ENCODE results near the gene SLX4IP. TPM values are rescaled to one million over a fixed set of nuclear protein-coding genes. Genes with fewer than 3 reads are reported as not detected.

The SLX4IP gene
- total RNA-seq, 1 experiment from 2014 or later, result 9.7 TPM

DNA sequence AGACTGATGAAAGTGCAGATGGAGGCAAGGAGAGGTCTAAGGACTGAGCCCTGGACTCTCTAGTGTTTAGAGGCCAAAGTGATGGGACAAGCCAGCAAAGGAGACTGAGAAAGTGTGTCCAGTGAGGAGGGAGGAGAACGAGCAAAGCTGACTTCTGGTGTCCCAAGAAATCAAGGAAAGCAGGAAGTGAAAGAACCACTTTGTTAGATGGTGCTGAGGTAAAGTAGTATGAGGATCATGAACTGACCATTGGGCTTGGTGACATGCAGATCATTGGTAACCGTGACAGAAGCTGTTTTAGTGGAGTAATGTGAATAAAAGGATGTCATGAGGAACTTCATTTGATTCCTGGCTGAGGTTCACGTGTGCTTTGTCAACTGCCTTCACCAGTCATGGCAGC is 108.4 kb downstream of the SLX4IP start:
- H3K4me1 ChIP-seq (ENCODE audit: low read length), result no peaks in the 10 kb centered on the region
- peaks cover 49% of the 10 kb centered on the region for H4K20me1 ChIP-seq (ENCODE audit: insufficient read depth, low read depth, low read length)
- no peaks in the 10 kb centered on the region for H3K36me3 ChIP-seq (ENCODE audit: insufficient read depth, low read length)
- no peaks in the 10 kb centered on the region for H3K27me3 ChIP-seq (ENCODE audit: low read length)
- H2AFZ ChIP-seq (ENCODE audit: low read length), result no peak overlapping the region
- no peak overlapping the region for H3K4me2 ChIP-seq (ENCODE audit: low read depth, low read length, poor library complexity, severe bottlenecking)
- H3K9me3 ChIP-seq (ENCODE audit: low read length), result no peaks in the 10 kb centered on the region
- no peak for DNase-seq
- no peak overlapping the region for H3K27ac ChIP-seq (ENCODE audit: low read length)
- H3K9me2 ChIP-seq (replicated peaks; ENCODE audit: insufficient read depth, low read length), result no peaks in the 10 kb centered on the region
- no peaks in the 10 kb centered on the region for H3K79me2 ChIP-seq (ENCODE audit: low read length)
- H3K9ac ChIP-seq (ENCODE audit: low read length), result no peak overlapping the region
- H3K4me3 ChIP-seq (ENCODE audit: low read length), result no peak overlapping the region

DNA sequence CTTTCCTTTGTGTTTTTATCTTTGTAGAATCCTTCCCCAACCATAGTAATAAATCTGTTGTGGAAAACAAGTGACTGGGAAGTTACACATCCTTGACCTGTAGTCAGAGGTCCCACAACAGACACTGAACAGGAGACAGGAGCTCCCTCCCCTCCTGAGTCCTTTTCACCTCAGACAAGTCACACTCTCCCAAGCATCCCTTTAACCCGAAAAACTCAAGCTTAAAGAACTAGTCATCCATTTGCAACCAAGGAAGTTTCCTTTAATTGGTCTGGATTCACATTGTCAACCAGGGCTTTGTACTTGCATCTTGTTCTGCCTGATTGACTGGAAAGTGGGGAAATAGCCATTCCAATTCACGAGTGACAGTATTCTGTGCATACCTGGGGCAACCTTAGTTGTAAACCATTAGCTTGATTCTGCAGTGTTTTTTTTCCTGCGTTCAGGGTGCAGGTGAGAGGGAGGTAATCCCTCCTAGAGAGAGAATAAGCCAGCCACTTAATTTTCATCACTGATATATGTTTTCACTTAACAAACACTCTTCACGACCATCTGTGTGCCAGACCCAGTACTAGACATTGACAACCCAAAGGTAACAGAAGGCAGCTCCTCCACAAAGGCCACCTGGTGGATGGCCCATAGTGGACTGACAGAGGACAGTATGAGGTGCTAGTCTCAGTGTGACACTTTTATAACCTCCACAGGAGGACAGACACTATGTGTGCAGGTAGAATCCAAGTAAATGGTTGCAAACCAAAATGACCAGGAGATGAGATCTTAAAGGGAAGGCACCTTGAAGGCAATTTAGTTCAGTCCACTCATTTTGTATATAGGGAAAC is 112.4 kb downstream of the SLX4IP start:
- DNase-seq, result no peak
- no peaks in the 10 kb centered on the region for H3K79me2 ChIP-seq (ENCODE audit: low read length)
- no peaks in the 10 kb centered on the region for H3K27me3 ChIP-seq (ENCODE audit: low read length)
- H4K20me1 ChIP-seq (ENCODE audit: insufficient read depth, low read depth, low read length), result peaks cover 39% of the 10 kb centered on the region
- no peaks in the 10 kb centered on the region for H3K9me2 ChIP-seq (replicated peaks; ENCODE audit: insufficient read depth, low read length)
- no peak overlapping the region for H3K27ac ChIP-seq (ENCODE audit: low read length)
- H3K9ac ChIP-seq (ENCODE audit: low read length), result no peak overlapping the region
- no peak overlapping the region for H3K4me3 ChIP-seq (ENCODE audit: low read length)
- peaks cover 7% of the 10 kb centered on the region for H3K4me1 ChIP-seq (ENCODE audit: low read length)
- H3K9me3 ChIP-seq (ENCODE audit: low read length), result no peaks in the 10 kb centered on the region
- H2AFZ ChIP-seq (ENCODE audit: low read length), result no peak overlapping the region
- no peaks in the 10 kb centered on the region for H3K36me3 ChIP-seq (ENCODE audit: insufficient read depth, low read length)
- no peak overlapping the region for H3K4me2 ChIP-seq (ENCODE audit: low read depth, low read length, poor library complexity, severe bottlenecking)

DNA sequence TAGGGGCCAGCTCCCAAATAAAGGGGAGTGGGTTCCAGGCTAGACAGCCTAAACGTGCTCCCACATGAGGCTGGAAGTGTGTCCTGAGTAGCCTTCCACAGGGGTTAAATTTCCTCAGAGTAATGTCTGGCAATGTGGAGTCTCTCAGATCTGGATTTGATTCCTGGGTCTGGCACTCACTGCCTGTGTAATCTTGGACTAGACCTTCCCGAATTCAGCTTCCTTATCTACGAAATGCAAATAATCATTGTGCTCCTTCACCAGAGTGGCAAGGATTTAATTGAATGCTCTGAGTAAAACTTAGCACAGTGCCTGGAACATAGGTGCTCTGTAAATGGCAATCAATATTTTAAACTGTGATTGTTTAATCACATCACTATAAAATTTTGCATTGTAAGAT is 114.4 kb downstream of the SLX4IP start:
- Histone ChIP-seq H3K36me3 (ENCODE audit: insufficient read depth, low read length) (no peaks in the 10 kb centered on the region), H3K9me2 (replicated peaks; ENCODE audit: insufficient read depth, low read length) (no peaks in the 10 kb centered on the region), H3K4me2 (ENCODE audit: low read depth, low read length, poor library complexity, severe bottlenecking) (no peak overlapping the region), H3K79me2 (ENCODE audit: low read length) (peaks cover 5% of the 10 kb centered on the region; the same call in 1 of the 2 replicates), H3K27ac (ENCODE audit: low read length) (no peak overlapping the region), H3K9ac (ENCODE audit: low read length) (no peak overlapping the region), H2AFZ (ENCODE audit: low read length) (no peak overlapping the region), H3K27me3 (ENCODE audit: low read length) (no peaks in the 10 kb centered on the region), H3K4me3 (ENCODE audit: low read length) (no peak overlapping the region), H4K20me1 (ENCODE audit: insufficient read depth, low read depth, low read length) (peaks cover 24% of the 10 kb centered on the region; the same call in 1 of the 2 replicates), H3K9me3 (ENCODE audit: low read length) (no peaks in the 10 kb centered on the region), H3K4me1 (ENCODE audit: low read length) (peaks cover 27% of the 10 kb centered on the region)
- no peak for DNase-seq

DNA sequence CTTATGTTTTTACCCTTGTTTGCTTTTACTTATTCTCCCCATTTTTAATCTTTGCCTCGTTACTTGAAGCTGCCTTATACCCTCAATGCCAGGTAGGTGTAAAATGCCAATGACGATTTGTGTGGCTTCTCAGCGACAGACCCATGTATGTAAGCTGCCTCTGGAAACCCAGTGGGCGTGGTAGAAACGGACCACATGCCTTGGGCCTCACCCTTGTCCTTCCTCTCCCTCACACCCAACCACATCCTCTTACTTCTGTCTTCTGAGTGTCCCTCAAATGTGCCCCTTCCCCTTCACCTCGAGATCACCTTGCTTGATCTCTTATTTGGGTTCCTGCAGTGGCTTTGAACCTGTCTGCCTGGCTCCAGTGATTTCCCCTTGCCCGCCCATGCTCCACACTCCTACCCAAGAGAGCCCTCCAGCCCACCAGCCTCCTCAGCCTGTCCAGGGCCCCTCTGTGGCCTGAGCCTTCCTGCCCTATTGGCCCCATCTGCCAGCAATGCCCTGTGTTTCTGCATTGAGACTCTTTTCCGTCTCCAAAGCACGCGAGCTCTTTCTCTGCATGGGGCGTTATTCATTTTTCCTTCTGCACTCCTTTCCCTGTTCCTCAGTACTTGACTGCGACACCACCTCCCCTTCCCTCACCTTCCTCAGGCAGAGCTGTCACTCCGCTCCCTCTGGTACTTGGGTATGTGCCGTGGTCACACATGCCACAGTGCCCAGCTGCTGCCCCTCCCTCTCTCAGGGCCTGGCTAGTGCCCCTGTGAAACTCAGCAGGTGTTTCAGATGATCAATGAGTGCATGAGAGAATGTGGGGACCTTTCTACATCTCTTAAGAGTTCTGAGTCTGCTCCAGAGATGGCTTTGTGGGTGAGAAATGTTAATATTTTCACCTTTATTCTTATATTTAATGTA is 115.4 kb downstream of the SLX4IP start:
- H3K79me2 ChIP-seq (ENCODE audit: low read length), result peaks cover 8% of the 10 kb centered on the region; the same call in 1 of the 2 replicates
- H3K4me1 ChIP-seq (ENCODE audit: low read length), result peaks cover 37% of the 10 kb centered on the region
- H3K27me3 ChIP-seq (ENCODE audit: low read length), result no peaks in the 10 kb centered on the region
- H3K9me2 ChIP-seq (replicated peaks; ENCODE audit: insufficient read depth, low read length), result no peaks in the 10 kb centered on the region
- H2AFZ ChIP-seq (ENCODE audit: low read length), result no peak overlapping the region
- H3K9ac ChIP-seq (ENCODE audit: low read length), result no peak overlapping the region
- no peak overlapping the region for H3K27ac ChIP-seq (ENCODE audit: low read length)
- H3K4me2 ChIP-seq (ENCODE audit: low read depth, low read length, poor library complexity, severe bottlenecking), result no peak overlapping the region
- H4K20me1 ChIP-seq (ENCODE audit: insufficient read depth, low read depth, low read length), result peaks cover 22% of the 10 kb centered on the region; the same call in 1 of the 2 replicates
- no peak for DNase-seq
- H3K9me3 ChIP-seq (ENCODE audit: low read length), result no peaks in the 10 kb centered on the region
- no peak overlapping the region for H3K4me3 ChIP-seq (ENCODE audit: low read length)
- no peaks in the 10 kb centered on the region for H3K36me3 ChIP-seq (ENCODE audit: insufficient read depth, low read length)

DNA sequence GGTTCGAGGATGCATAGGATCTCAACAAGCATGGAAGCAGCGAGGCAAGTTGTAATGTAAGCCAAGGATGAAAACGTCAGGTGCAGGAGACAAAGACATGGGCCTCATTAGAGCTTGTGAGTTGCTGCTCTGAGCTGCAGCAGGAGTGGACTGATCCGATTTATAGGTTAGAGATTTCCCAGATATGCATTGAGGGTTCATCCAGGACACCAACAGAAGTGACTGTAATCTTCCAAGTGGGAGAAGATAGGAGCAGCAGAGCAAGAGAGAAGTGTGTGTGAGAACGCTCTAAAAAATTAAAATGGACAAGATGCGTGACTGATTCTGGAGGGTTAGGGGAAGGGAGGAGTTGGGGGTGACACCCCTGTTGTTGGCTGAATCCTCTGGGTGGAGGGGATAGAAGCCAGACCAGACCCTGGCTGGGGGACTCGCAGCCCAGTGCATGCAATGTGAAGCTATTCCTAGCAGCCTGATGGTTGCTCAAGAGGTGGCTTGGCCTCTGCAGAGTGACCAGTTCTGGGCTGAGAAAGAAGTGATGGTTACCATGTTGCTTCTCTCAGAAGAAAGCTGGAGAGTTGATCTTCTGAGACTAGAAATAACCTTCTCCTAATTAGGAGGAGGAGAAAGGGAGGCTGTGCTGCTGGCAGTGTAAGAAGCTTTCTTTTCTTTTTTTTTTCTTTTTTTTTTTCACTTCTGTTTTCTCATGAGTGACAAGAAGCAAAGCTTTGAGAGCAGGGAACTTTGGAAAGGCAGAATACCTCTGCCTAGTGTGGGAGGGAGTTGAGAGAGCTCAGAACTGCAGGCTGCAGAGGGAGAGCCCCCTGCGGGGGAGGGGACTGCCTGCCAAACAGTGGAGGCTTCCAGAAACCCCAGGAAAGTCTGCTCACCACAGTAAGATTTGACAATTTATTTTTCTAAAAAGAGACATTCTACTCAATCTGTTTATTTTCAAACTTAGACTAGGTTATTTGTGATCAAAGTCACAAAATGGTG is 116.9 kb downstream of the SLX4IP start:
- Histone ChIP-seq H3K9me3 (ENCODE audit: low read length) (no peaks in the 10 kb centered on the region), H3K4me1 (ENCODE audit: low read length) (peaks cover 52% of the 10 kb centered on the region), H3K36me3 (ENCODE audit: insufficient read depth, low read length) (no peaks in the 10 kb centered on the region), H3K9ac (ENCODE audit: low read length) (no peak overlapping the region), H2AFZ (ENCODE audit: low read length) (no peak overlapping the region), H3K79me2 (ENCODE audit: low read length) (peaks cover 12% of the 10 kb centered on the region; the same call in 1 of the 2 replicates), H3K27ac (ENCODE audit: low read length) (no peak overlapping the region), H3K9me2 (replicated peaks; ENCODE audit: insufficient read depth, low read length) (no peaks in the 10 kb centered on the region), H3K4me3 (ENCODE audit: low read length) (no peak overlapping the region), H3K4me2 (ENCODE audit: low read depth, low read length, poor library complexity, severe bottlenecking) (no peak overlapping the region), H4K20me1 (ENCODE audit: insufficient read depth, low read depth, low read length) (0 out of 2 replicates have a peak, but pooled peaks cover 15% of the 10 kb centered on the region), H3K27me3 (ENCODE audit: low read length) (no peaks in the 10 kb centered on the region)
- no peak for DNase-seq

DNA sequence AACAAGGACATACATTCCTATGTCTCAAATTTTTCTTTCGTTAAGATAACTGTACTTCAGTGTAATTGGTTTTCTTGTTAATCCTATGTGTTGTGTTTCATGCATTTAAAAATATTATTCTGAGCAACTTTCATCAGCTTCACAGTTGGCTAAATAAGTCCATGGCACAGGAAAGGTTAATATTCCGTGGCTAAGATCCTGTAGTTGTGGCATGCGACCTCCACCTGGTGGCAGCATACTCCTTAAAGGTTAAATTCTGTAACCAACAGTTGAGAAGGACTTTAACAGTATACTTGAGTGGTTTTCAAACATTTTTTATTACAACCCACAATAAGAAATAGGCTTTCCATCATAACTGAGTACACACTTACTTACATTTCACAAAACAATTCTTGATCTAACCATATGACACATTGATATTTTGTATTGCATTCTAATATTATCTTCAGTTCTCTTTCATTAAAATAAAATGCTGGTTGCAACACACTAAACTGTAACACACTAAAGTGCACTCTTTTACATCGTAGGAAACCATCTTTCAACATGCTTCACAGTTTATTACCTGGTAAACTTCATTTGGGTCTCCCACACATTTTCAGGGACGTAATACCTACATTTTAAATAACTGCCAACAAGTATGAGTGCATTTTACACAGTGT is 118.3 kb downstream of the SLX4IP start:
- peaks cover 67% of the 10 kb centered on the region for H3K4me1 ChIP-seq (ENCODE audit: low read length)
- 0 out of 2 replicates have a peak, but pooled peaks cover 12% of the 10 kb centered on the region for H4K20me1 ChIP-seq (ENCODE audit: insufficient read depth, low read depth, low read length)
- H3K36me3 ChIP-seq (ENCODE audit: insufficient read depth, low read length), result no peaks in the 10 kb centered on the region
- no peak overlapping the region for H3K9ac ChIP-seq (ENCODE audit: low read length)
- peak overlapping the region; percentile 51 for H3K4me2 ChIP-seq (ENCODE audit: low read depth, low read length, poor library complexity, severe bottlenecking)
- H3K79me2 ChIP-seq (ENCODE audit: low read length), result peaks cover 12% of the 10 kb centered on the region; the same call in 1 of the 2 replicates
- H3K9me2 ChIP-seq (replicated peaks; ENCODE audit: insufficient read depth, low read length), result no peaks in the 10 kb centered on the region
- no peak overlapping the region for H3K4me3 ChIP-seq (ENCODE audit: low read length)
- H3K27ac ChIP-seq (ENCODE audit: low read length), result peak overlapping the region; percentile 90
- H3K27me3 ChIP-seq (ENCODE audit: low read length), result no peaks in the 10 kb centered on the region
- peak; percentile 86 for DNase-seq
- no peaks in the 10 kb centered on the region for H3K9me3 ChIP-seq (ENCODE audit: low read length)
- no peak overlapping the region for H2AFZ ChIP-seq (ENCODE audit: low read length)

DNA sequence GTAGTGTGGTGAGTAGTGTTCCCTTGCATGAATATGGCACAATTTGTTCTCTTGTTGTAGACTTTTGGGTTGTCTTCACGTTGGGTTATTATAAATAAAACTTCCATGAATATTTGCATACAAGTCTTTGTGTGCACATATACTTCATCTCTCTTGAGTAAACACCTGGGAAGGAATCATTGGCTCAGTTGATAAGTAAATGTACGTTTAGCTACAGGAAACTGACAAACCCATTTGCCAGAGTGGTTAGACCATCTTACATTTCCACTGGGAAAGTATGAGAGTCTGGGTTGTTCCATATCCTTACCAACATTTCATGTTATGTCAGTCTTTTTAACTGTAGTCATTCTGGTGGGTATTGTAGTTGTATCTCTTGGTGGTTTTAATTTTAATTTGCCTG is 119.2 kb downstream of the SLX4IP start:
- Histone ChIP-seq H3K9me3 (ENCODE audit: low read length) (no peaks in the 10 kb centered on the region), H3K4me3 (ENCODE audit: low read length) (peak overlapping the region; percentile 9; the same call in 1 of the 2 replicates), H3K9me2 (replicated peaks; ENCODE audit: insufficient read depth, low read length) (no peaks in the 10 kb centered on the region), H3K27me3 (ENCODE audit: low read length) (no peaks in the 10 kb centered on the region), H4K20me1 (ENCODE audit: insufficient read depth, low read depth, low read length) (0 out of 2 replicates have a peak, but pooled peaks cover 8% of the 10 kb centered on the region), H3K79me2 (ENCODE audit: low read length) (peaks cover 12% of the 10 kb centered on the region), H2AFZ (ENCODE audit: low read length) (no peak overlapping the region), H3K4me1 (ENCODE audit: low read length) (peaks cover 75% of the 10 kb centered on the region), H3K27ac (ENCODE audit: low read length) (peak overlapping the region; percentile 90), H3K4me2 (ENCODE audit: low read depth, low read length, poor library complexity, severe bottlenecking) (peak overlapping the region; percentile 51), H3K9ac (ENCODE audit: low read length) (no peak overlapping the region), H3K36me3 (ENCODE audit: insufficient read depth, low read length) (no peaks in the 10 kb centered on the region)
- DNase-seq, result no peak

Data from Karpas-422 (cell line).